NCI-H146 treated with DMSO at 0.1 percent for 48 hours (cell line): ENCODE measurements around the gene HPS4.
"Not testable (repeated sequence)": the region's sequence is repeated elsewhere in the genome, so short reads cannot be mapped to it uniquely, and the experiment has no call there.

Experiments
- DNase-seq: peaks from one replicate; lab custom pipeline; 2025; ENCODE audit not compliant: unreplicated experiment; lab: John Stamatoyannopoulos, UW

The HPS4 gene

DNA sequence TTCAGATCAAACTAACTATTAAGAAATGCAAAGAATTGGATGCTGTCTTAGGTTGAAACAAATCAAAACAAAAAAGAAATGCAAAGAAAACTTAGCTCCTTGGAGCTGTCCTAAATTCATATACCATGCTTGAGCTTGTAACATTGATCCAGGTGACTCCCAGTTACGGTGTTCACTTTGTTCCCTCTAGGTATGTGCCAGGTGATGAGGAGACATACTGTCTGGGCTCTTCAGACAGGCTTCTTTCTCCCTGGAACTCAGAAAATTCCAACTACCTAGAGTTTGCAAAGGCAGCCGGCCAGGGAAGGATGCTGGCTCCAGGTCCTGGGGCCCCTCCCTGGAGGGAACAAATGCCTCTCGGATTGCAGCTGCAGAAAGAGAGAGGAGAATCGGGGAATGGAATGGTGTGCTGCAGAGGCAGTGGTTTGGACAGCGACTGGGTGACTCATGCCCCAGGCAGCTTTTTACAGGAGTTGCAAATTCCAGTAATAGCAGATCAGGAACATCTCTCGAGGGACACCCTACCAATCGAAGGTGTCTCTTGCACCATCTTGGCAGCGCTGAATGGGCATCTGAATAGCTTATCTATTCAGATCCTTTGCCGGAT, 66.8 kb downstream of the HPS4 start:
- DNase-seq, result no peak

- DNase-seq, result no peak
Observed at GRCh38 chr22:26416256-26416655, 67.3 kb downstream of the HPS4 start.

DNA sequence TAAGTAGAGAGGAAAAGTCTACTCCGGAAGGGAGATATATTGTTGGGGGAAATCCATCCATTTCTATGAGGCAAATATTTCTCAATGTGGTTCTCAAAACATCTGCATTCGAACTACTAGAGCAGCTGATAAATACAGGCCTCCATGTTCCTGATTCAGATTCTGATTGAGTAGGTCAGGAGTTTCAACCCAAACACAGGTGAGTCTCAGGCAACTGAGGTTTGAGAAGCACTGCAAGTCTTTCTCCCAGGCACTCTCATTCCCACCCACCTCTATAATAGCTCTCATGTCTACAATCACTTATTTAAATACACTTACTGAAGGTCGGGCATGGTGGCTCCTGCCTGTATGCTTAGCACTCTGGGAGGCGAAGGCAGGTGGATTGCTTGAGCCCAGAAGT, 69.2 kb downstream of the HPS4 start:
- DNase-seq, result no peak

DNA sequence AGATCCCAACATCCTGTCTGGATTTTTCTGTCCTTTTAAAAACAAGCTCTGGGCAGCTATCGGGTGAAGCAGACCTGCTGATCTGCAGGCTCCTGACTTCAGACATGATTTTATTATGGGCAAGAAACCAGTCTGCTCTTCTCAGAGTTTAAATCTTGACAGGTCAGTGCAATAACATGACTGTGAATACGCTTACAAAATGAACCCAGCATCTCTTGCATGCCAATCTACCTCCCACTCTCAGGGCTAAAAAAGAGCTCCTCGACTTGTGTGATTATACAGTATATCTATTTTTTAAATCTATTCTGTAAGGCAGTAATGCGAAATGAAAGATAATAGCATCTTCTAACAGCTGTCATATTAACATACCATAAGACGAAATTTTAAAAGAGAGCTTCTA, 73.2 kb downstream of the HPS4 start:
- DNase-seq, result no peak

GRCh38 chr22:26409719-26410335, 73.8 kb downstream of the HPS4 start:
- no peak for DNase-seq

GRCh38 chr22:26408562-26409220, 74.9 kb downstream of the HPS4 start:
- DNase-seq, result not testable (repeated sequence)

DNA sequence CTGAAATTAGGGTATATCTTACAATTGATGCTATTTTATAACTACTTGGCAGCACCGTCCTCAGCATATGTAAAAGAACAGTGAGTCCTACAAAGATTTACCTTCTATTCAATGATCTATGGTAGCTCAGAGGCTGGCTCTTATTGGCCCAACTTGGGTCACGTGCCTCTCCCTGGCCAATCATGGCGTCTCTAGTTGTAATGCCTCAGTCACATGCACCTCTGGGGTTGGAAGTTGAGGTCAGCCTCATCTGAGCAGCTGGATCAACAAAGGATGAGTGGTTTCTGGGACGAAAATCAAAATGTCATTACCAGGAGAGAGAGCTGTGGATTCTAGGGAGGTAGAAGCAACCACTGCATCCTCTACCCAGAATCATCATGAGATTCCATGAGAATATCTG, 77.5 kb downstream of the HPS4 start:
- no peak for DNase-seq

- no peak for DNase-seq
Observed at GRCh38 chr22:26404851-26405421, 78.6 kb downstream of the HPS4 start.

DNA sequence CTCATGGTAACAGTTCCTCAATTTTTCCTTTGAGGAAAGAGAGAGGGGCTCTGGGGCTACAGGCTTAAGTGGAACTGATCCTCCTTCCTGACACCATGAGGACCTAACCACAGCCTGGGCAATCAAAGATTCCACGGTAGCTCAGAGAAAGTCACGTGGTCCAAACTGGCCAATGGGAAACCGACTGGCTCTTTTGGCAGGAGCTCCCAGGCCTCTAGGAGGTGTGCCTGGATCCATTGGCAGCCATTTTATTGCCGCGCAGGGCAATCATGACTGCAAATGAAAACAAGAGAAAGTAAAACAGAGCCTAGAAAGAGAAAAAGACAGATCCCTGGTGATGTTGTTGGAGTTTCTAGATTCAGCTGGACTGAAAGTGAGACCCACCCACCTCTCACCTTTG, 81.9 kb downstream of the HPS4 start:
- DNase-seq, result no peak
